Choroid plexus epithelial cell (primary cell): Measurements from ENCODE around the gene JMJD6.
A peak's percentile ranks its signal among the peaks of the same experiment; 100 is the strongest.
"Not testable (repeated sequence)": the region's sequence is repeated elsewhere in the genome, so short reads cannot be mapped to it uniquely, and the experiment has no call there.

Source experiments
- DNase-seq: peaks from one replicate; pipeline ENCODE4 v3.0.0-alpha.2; 2010; ENCODE audit warnings: low read depth
- H3K4me3 ChIP-seq: 2 replicates; pipeline ENCODE4 v1.5.1; 2011; ENCODE audit warnings: low read depth, mild to moderate bottlenecking, control low read depth, low read length, moderate library complexity
- CTCF ChIP-seq: conservative IDR thresholded peaks from 2 replicates; pipeline ENCODE4 v1.5.1; 2011; ENCODE audit warnings: low read depth, mild to moderate bottlenecking, control low read depth, inconsistent platforms, low read length, moderate library complexity

The JMJD6 gene

GRCh38 chr17:76736349-76737081, 10.1 kb upstream of the JMJD6 start:
- peak; percentile 73 for DNase-seq
- TF ChIP-seq CTCF = peak; percentile 36

GRCh38 chr17:76735586-76736348, 9.4 kb upstream of the JMJD6 start:
- no peak for TF ChIP-seq CTCF
- peak overlapping the region; percentile 94 for H3K4me3 ChIP-seq
- no peak for DNase-seq

More at GRCh38 chr17:76736349-76737081, 10.1 kb upstream of the JMJD6 start:
- peak overlapping the region; percentile 94 for H3K4me3 ChIP-seq

GRCh38 chr17:76735006-76735405, 8.6 kb upstream of the JMJD6 start:
- TF ChIP-seq CTCF = no peak
- DNase-seq = peak; percentile 65
- H3K4me3 ChIP-seq = peak overlapping the region; percentile 94

- no peak for TF ChIP-seq CTCF
- DNase-seq = peak; percentile 61
- H3K4me3 ChIP-seq = peak overlapping the region; percentile 94
Measured at GRCh38 chr17:76734080-76734840, 7.9 kb upstream of the JMJD6 start.

- DNase-seq = no peak
- TF ChIP-seq CTCF = no peak
- no peak overlapping the region for H3K4me3 ChIP-seq
Measured at GRCh38 chr17:76733618-76733957, 7.2 kb upstream of the JMJD6 start.

GRCh38 chr17:76732734-76733617, 6.6 kb upstream of the JMJD6 start:
- no peak overlapping the region for H3K4me3 ChIP-seq
- TF ChIP-seq CTCF = no peak
- DNase-seq = no peak

GRCh38 chr17:76731800-76732733, 5.7 kb upstream of the JMJD6 start:
- not testable (repeated sequence) for H3K4me3 ChIP-seq

More at GRCh38 chr17:76731800-76732733, 5.7 kb upstream of the JMJD6 start:
- DNase-seq = not testable (repeated sequence)
